Trophoblast cell (in vitro differentiated cells and primary cell): Measurements from ENCODE around the gene TRDN.

Source experiments
- DNase-seq, 2 donors: peaks; one replicate each; pipeline ENCODE4 v3.0.0-alpha.2; 2016
- H2AFZ ChIP-seq: 2 replicates; pipeline ENCODE4 v1.6.1; 2013; ENCODE audit warnings: low read length, moderate library complexity, mild to moderate bottlenecking; ENCODE audit not compliant: insufficient read depth, poor library complexity
- H2AK5ac ChIP-seq: 2 replicates; pipeline ENCODE4 v1.6.1; 2013; ENCODE audit warnings: mild to moderate bottlenecking, low read length
- H2BK120ac ChIP-seq: 2 replicates; pipeline ENCODE4 v1.6.1; 2013; ENCODE audit warnings: low read length, mild to moderate bottlenecking, moderate library complexity; ENCODE audit not compliant: insufficient read depth, poor library complexity
- H2BK12ac ChIP-seq: 2 replicates; pipeline ENCODE4 v1.6.1; 2013; ENCODE audit warnings: mild to moderate bottlenecking, low read length, moderate library complexity
- H2BK5ac ChIP-seq: 2 replicates; pipeline ENCODE4 v1.6.1; 2013; ENCODE audit warnings: low read length, low read depth, moderate library complexity, mild to moderate bottlenecking; ENCODE audit not compliant: poor library complexity
- H3K14ac ChIP-seq: 2 replicates; pipeline ENCODE4 v1.6.1; 2013; ENCODE audit warnings: mild to moderate bottlenecking, low read length
- H3K18ac ChIP-seq: 2 replicates; pipeline ENCODE4 v1.6.1; 2013; ENCODE audit warnings: mild to moderate bottlenecking, low read length
- H3K23ac ChIP-seq: 2 replicates; pipeline ENCODE4 v1.6.1; 2013; ENCODE audit warnings: low read length
- H3K27ac ChIP-seq: 2 replicates; pipeline ENCODE4 v1.5.1; 2013; ENCODE audit warnings: low read depth, mild to moderate bottlenecking, inconsistent platforms, low read length, moderate library complexity
- H3K27me3 ChIP-seq: 2 replicates; pipeline ENCODE4 v1.6.1; 2013; ENCODE audit warnings: inconsistent platforms, mild to moderate bottlenecking, low read length, moderate library complexity; ENCODE audit not compliant: insufficient read depth
- H3K36me3 ChIP-seq, 2 experiments: 1 replicate in 1 of 2; 2 replicates in 1 of 2; pipeline ENCODE4 v1.6.1; 2013; ENCODE audit warnings: low read length in 2 of 2, mild to moderate bottlenecking in 2 of 2, moderate library complexity in 1 of 2; ENCODE audit not compliant: insufficient read depth in 2 of 2, control insufficient read depth in 1 of 2
- H3K4ac ChIP-seq: 2 replicates; pipeline ENCODE4 v1.6.1; 2013; ENCODE audit warnings: low read depth, mild to moderate bottlenecking, low read length, moderate library complexity
- H3K4me1 ChIP-seq, 2 experiments: 1 replicate in 1 of 2; 2 replicates in 1 of 2; pipeline ENCODE4 v1.6.1; 2013; ENCODE audit warnings: low read length in 2 of 2, mild to moderate bottlenecking in 2 of 2, moderate library complexity in 1 of 2; ENCODE audit not compliant: insufficient read depth in 2 of 2, control insufficient read depth in 1 of 2
- H3K4me2 ChIP-seq: 2 replicates; pipeline ENCODE4 v1.6.1; 2013; ENCODE audit warnings: inconsistent platforms, mild to moderate bottlenecking, low read length, moderate library complexity
- H3K4me3 ChIP-seq: 2 replicates; pipeline ENCODE4 v1.5.1; 2013; ENCODE audit warnings: mild to moderate bottlenecking, low read depth, low read length, inconsistent platforms
- H3K79me1 ChIP-seq: one replicate; pipeline ENCODE4 v1.6.1; 2013; ENCODE audit warnings: low read length
- H3K79me2 ChIP-seq: 2 replicates; pipeline ENCODE4 v1.6.1; 2013; ENCODE audit warnings: low read length, mild to moderate bottlenecking; ENCODE audit not compliant: control insufficient read depth, insufficient read depth, poor library complexity
- H3K9ac ChIP-seq: 2 replicates; pipeline ENCODE4 v1.6.1; 2013; ENCODE audit warnings: mild to moderate bottlenecking, low read length
- H3K9me3 ChIP-seq: 2 replicates; pipeline ENCODE4 v1.6.1; 2013; ENCODE audit warnings: low read depth, mild to moderate bottlenecking, control low read depth, inconsistent platforms, low read length; ENCODE audit not compliant: insufficient read depth
- H4K12ac ChIP-seq: 2 replicates; pipeline ENCODE4 v1.6.1; 2013; ENCODE audit warnings: low read depth, mild to moderate bottlenecking, low read length, moderate library complexity
- H4K8ac ChIP-seq: 2 replicates; pipeline ENCODE4 v1.6.1; 2013; ENCODE audit warnings: low read depth, mild to moderate bottlenecking, low read length, moderate library complexity
- H4K91ac ChIP-seq: one replicate; pipeline ENCODE4 v1.6.1; 2013; ENCODE audit warnings: low read depth, mild to moderate bottlenecking, low read length, moderate library complexity
- WGBS: extraction: QIAGEN DNeasy Blood & Tissue Kit; methylation state at CpG from one replicate; pipeline ENCODE4 v1.1.7; 2013; ENCODE audit warnings: missing lambda C conversion rate; ENCODE audit not compliant: insufficient read length, insufficient coverage; ENCODE audit errors: extremely low coverage; 5-methylcytosine and 5-hydroxymethylcytosine counted together

TRDN gene

DNA sequence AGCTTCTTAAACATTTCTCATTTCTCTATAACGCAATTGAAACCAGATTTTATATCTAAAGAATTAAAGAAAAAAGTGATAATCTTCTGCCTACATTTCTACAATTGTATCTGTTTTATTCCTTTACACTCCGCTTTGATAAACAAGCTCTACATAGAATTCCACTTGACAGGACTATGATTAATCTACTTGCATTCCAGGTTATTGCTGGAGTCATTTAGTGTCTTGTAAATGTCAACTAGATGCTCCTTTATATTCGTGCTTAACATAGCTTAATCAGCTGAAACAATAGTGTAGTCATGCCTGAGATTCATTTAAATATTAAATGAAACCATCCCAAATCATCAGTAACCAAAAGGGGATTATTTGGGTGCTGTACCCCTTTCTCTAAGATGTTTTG lies 284.0 kb downstream of the TRDN start:
- no peak overlapping the region for H3K4me3 ChIP-seq
- no peaks in the 10 kb centered on the region for H3K27me3 ChIP-seq
- H3K79me1 ChIP-seq = no peaks in the 10 kb centered on the region
- no peak overlapping the region for H2AFZ ChIP-seq
- H3K36me3 ChIP-seq = no peaks in the 10 kb centered on the region
- H3K18ac ChIP-seq = no peak overlapping the region
- no peak overlapping the region for H4K12ac ChIP-seq
- H3K4me1 ChIP-seq = no peaks in the 10 kb centered on the region
- no peak overlapping the region for H3K4me2 ChIP-seq
- no peak overlapping the region for H3K23ac ChIP-seq
- H4K91ac ChIP-seq = no peak overlapping the region
- no peak overlapping the region for H2AK5ac ChIP-seq
- H2BK120ac ChIP-seq = no peak overlapping the region
- H3K14ac ChIP-seq = no peak overlapping the region
- WGBS = no CpG with 5 or more reads among the region's 3 CpGs
- no peak overlapping the region for H3K4ac ChIP-seq
- no peak overlapping the region for H3K9ac ChIP-seq
- H2BK12ac ChIP-seq = no peak overlapping the region
- H4K8ac ChIP-seq = no peak overlapping the region
- H3K79me2 ChIP-seq = no peaks in the 10 kb centered on the region
- H3K9me3 ChIP-seq = no peaks in the 10 kb centered on the region
- no peak overlapping the region for H3K27ac ChIP-seq
- DNase-seq = no peak
- no peak overlapping the region for H2BK5ac ChIP-seq

DNA sequence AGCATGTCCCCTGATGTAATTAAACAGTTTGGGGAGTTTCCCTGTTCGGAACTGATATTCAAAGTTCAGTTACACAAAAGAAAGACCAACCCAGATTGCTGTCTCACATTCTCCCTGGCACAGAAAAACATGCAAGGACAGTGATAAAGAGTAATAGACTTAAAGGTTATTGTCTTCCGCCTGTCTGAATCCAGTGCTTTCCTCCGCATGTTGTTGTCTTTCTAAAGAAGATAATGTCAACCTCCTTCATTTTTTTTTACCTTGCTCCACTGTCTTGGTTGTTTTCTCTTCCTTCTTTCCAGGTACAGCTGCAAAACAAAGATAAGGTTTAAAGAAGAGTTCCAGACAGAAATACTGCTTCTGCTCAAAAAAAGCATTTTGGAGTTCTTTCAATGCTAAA lies 284.5 kb downstream of the TRDN start:
- no peaks in the 10 kb centered on the region for H3K79me1 ChIP-seq
- no peak overlapping the region for H2BK5ac ChIP-seq
- H2BK120ac ChIP-seq = no peak overlapping the region
- H3K23ac ChIP-seq = no peak overlapping the region
- H3K4me1 ChIP-seq = no peaks in the 10 kb centered on the region
- H3K4me2 ChIP-seq = no peak overlapping the region
- H3K4ac ChIP-seq = no peak overlapping the region
- no peak overlapping the region for H3K27ac ChIP-seq
- WGBS = no CpG with 5 or more reads among the region's 3 CpGs
- no peaks in the 10 kb centered on the region for H3K79me2 ChIP-seq
- no peak overlapping the region for H4K12ac ChIP-seq
- no peak overlapping the region for H2BK12ac ChIP-seq
- no peaks in the 10 kb centered on the region for H3K36me3 ChIP-seq
- no peak overlapping the region for H4K91ac ChIP-seq
- H3K9ac ChIP-seq = no peak overlapping the region
- H4K8ac ChIP-seq = no peak overlapping the region
- H3K9me3 ChIP-seq = no peaks in the 10 kb centered on the region
- no peak overlapping the region for H2AFZ ChIP-seq
- no peaks in the 10 kb centered on the region for H3K27me3 ChIP-seq
- H2AK5ac ChIP-seq = no peak overlapping the region
- DNase-seq = no peak
- no peak overlapping the region for H3K18ac ChIP-seq
- no peak overlapping the region for H3K14ac ChIP-seq
- no peak overlapping the region for H3K4me3 ChIP-seq

DNA sequence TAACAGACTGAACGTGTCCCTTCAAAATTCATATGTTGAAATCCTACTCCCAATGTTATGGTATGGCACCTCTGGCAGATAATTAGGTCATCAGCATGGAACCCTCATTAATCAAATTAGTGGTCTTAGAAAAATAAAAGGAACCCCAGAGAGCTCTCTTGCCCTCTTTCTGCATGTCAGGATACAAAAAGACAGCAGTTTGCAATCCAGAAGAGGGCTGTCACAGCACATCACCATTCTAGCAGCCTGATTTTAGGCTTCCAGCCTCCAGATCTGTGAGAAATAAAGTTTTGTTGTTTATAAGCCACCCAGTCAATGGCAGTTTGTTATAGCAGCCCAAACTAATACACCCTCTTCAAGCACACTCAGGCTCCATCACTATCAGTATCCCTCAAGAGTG lies 292.9 kb downstream of the TRDN start:
- H2AK5ac ChIP-seq = no peak overlapping the region
- H2AFZ ChIP-seq = no peak overlapping the region
- H3K79me1 ChIP-seq = no peaks in the 10 kb centered on the region
- H3K14ac ChIP-seq = no peak overlapping the region
- H2BK120ac ChIP-seq = no peak overlapping the region
- no peaks in the 10 kb centered on the region for H3K9me3 ChIP-seq
- no peak overlapping the region for H4K8ac ChIP-seq
- no peak overlapping the region for H3K23ac ChIP-seq
- no peak overlapping the region for H2BK12ac ChIP-seq
- no peaks in the 10 kb centered on the region for H3K36me3 ChIP-seq
- H3K4ac ChIP-seq = no peak overlapping the region
- H3K4me1 ChIP-seq = no peaks in the 10 kb centered on the region
- no peaks in the 10 kb centered on the region for H3K79me2 ChIP-seq
- DNase-seq = no peak
- no peak overlapping the region for H3K18ac ChIP-seq
- no peak overlapping the region for H3K4me3 ChIP-seq
- H3K9ac ChIP-seq = no peak overlapping the region
- no peak overlapping the region for H2BK5ac ChIP-seq
- WGBS = no CpG with 5 or more reads among the region's 1 CpG
- no peak overlapping the region for H4K12ac ChIP-seq
- H4K91ac ChIP-seq = no peak overlapping the region
- H3K4me2 ChIP-seq = no peak overlapping the region
- no peaks in the 10 kb centered on the region for H3K27me3 ChIP-seq
- no peak overlapping the region for H3K27ac ChIP-seq

DNA sequence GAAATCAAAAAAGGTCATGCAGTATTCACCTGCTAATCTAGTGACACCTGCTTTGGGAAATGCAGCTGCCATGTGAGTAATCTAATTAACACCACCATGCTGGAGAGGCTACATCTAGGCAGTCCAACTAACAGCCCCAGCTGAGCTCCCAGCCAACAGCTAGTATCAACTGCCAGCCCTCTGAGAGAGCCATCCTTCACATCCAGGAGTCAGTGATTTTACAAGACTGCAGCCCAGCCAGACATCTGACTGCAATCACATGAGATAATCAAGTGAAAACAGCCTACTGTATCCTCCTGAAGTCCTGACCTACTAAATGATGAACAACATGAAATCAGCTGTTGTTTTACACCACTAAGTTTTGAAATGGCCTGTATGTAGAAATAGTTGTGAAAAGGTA lies 298.4 kb downstream of the TRDN start:
- H3K79me1 ChIP-seq = no peaks in the 10 kb centered on the region
- no peak overlapping the region for H4K8ac ChIP-seq
- DNase-seq = no peak
- no peak overlapping the region for H3K4ac ChIP-seq
- H3K27ac ChIP-seq = no peak overlapping the region
- H3K9me3 ChIP-seq = no peaks in the 10 kb centered on the region
- H3K4me1 ChIP-seq = no peaks in the 10 kb centered on the region
- H3K14ac ChIP-seq = no peak overlapping the region
- no peaks in the 10 kb centered on the region for H3K27me3 ChIP-seq
- H4K91ac ChIP-seq = no peak overlapping the region
- H2AK5ac ChIP-seq = no peak overlapping the region
- peak overlapping the region; percentile 62 for H3K23ac ChIP-seq
- H2BK120ac ChIP-seq = no peak overlapping the region
- no peak overlapping the region for H3K4me2 ChIP-seq
- H2BK12ac ChIP-seq = no peak overlapping the region
- H2BK5ac ChIP-seq = no peak overlapping the region
- no peak overlapping the region for H3K4me3 ChIP-seq
- H3K18ac ChIP-seq = no peak overlapping the region
- no peaks in the 10 kb centered on the region for H3K79me2 ChIP-seq
- no peak overlapping the region for H4K12ac ChIP-seq
- H3K36me3 ChIP-seq = no peaks in the 10 kb centered on the region
- no peak overlapping the region for H2AFZ ChIP-seq
- H3K9ac ChIP-seq = no peak overlapping the region
